Right cardiac atrium (tissue), 5 donors: ENCODE data around the gene GIGYF2. TPM values are rescaled to one million over a fixed set of nuclear protein-coding genes. Genes with fewer than 3 reads are reported as not detected.
"Not testable (repeated sequence)": the region's sequence is repeated elsewhere in the genome, so short reads cannot be mapped to it uniquely, and the experiment has no call there.

Source experiments
- ATAC-seq, 2 donors: fragments of 200-7000 bp; cut with Tn5 transposase; one replicate each; pipeline versions ENCODE4 v1.8.0 to v1.9.1; 2020; ENCODE audit warnings: moderate library complexity in 2 of 2, mild to moderate bottlenecking in 1 of 2
- DNase-seq, 3 donors: peaks; one replicate each; pipeline ENCODE4 v3.0.0-alpha.2; 2020
- H3K27ac ChIP-seq: one replicate; pipeline ENCODE4 v1.5.1; 2013; ENCODE audit warnings: mild to moderate bottlenecking, low read length, control low read depth, moderate library complexity
- H3K27me3 ChIP-seq: one replicate; pipeline ENCODE4 v1.6.1; 2013; ENCODE audit not compliant: control insufficient read depth, insufficient read depth
- H3K4me1 ChIP-seq: one replicate; pipeline ENCODE4 v1.6.1; 2013; ENCODE audit warnings: low read length; ENCODE audit not compliant: control insufficient read depth, insufficient read depth
- H3K4me3 ChIP-seq: one replicate; pipeline ENCODE4 v1.5.1; 2013; ENCODE audit warnings: low read length, control low read depth
- H3K9me3 ChIP-seq: one replicate; pipeline ENCODE4 v1.6.1; 2013; ENCODE audit warnings: low read length; ENCODE audit not compliant: control insufficient read depth
- WGBS: extraction: QIAGEN DNeasy Blood & Tissue Kit; methylation state at CpG from one replicate; pipeline ENCODE4 v1.1.7; 2013; 5-methylcytosine and 5-hydroxymethylcytosine counted together
- intact Hi-C, 4 donors: fragments of 100-400 bp; cut with DNase I; formaldehyde crosslinking; loops; one replicate each; pipeline versions ENCODE4 v1.11.0 to v1.14.0; 2022 to 2023
- polyA plus RNA-seq: library from polyadenylated mRNA; stranded (reverse); fragments of 200-250 nt; gene quantifications from one replicate; pipeline ENCODE4 v1.2.3, GENCODE V29; 2013
- total RNA-seq, 4 donors: library from RNA; stranded (reverse); fragmentation: NEBNext Ultra II Directional; extraction: Animal tissue kit (Norgen Biotek cat#: 25700); gene quantifications; one replicate each; pipeline ENCODE4 v1.2.1, GENCODE V29; 2021
- donor health status: healthy with polysubstance abuse.
- donor health status: DM: no; HTN: yes; CAD: no.
- donor health status: DM: no; HTN: no; CAD: no.
- donor health status: DM: no; HTN: yes; CAD: no; lungs with severe emphysema.
- donor health status: DM: yes; HTN: yes; CAD: no.

Gene GIGYF2
- total and polyA plus RNA-seq, 5 donors: 21.6 to 68.2 (median 61.3) TPM

DNA sequence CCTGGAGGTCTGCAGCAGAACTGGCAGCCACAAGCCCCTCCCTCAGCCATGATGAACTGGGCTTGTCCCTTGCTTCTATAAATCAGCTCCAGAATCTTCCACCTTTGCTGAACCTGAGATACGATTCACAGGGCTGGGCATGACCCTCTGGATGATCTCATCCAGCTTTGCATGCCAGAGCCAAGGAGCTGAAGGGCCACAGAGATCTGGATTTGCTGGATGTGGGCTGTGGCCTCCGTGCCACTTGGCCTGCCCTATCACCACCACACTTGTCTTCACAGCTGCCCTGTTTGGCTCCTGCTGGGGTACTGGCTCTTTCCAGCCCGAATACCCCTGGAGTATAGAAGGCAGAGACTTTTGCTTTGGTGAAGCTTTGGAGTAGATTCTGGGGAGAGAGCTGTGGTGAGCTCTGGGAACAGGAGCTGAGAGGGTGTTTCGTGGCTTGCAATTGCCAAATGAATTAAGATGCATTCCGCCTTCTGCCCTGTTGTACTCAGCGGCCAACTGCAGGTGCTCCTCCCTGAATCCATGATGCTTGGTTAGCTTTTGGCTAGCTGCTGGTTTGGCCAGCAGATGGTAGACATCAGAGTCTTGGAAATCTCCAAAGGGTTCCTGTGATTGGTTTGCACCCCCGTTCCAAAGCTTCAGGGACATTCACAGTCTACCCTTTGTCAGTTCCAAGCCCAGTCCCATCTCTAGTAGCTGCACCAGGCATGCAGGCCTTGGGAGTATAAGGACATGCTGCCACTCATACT, 30.9 kb upstream of the GIGYF2 start:
- DNase-seq (no peak), ATAC-seq (no peak)
- intact Hi-C loops: loop anchor here in 3 of 4 donors (10.0 kb wide), 2 partner anchors 51 to 61 kb away; no protein-coding TSS in a partner anchor
- WGBS: 66% methylated on average over 7 of the region's 7 CpGs
- H3K9me3 ChIP-seq: no peaks in the 10 kb centered on the region
- no peaks in the 10 kb centered on the region for H3K4me1 ChIP-seq
- no peak overlapping the region for H3K4me3 ChIP-seq
- no peak overlapping the region for H3K27ac ChIP-seq
- H3K27me3 ChIP-seq: no peaks in the 10 kb centered on the region

DNA sequence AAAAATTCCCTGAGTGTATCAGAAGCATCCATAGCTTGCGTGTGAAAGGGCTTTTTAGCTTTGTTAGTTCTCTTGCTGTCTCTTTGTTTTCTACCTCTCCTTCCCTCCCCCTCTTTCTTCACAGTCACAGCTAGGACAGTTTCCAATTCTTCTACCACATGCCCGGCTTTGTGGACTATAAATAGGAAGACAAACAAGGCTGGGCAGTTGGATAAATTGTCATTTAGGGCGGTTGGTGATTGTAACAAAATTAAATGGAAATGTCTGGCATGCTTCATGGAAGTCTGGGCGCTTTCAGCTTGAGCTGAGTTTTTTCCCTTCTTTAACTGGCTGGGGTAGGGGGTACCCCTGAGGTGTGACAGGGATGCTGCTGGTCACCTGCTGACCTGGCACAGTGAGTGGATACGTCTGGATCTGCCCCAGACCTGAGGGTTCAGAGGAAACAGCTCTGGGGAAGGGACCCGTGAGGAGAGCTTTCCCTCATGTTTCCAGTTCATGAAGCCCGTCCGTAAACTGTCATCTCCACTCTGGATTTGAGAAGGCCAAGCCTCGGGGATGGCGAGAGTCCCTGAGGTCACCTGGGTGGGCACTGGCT, 29.0 kb upstream of the GIGYF2 start:
- peaks cover 4% of the 10 kb centered on the region for H3K4me1 ChIP-seq
- H3K4me3 ChIP-seq: no peak overlapping the region
- peak overlapping the region; percentile 36 for H3K27ac ChIP-seq
- no peaks in the 10 kb centered on the region for H3K9me3 ChIP-seq
- no peak for DNase-seq
- WGBS: 77% methylated on average over 10 of the region's 10 CpGs
- intact Hi-C loops: loop anchor here in 3 of 4 donors (10.0 kb wide), 2 partner anchors 53 to 63 kb away; no protein-coding TSS in a partner anchor
- peak; percentile 30 to 67 for ATAC-seq
- no peaks in the 10 kb centered on the region for H3K27me3 ChIP-seq

DNA sequence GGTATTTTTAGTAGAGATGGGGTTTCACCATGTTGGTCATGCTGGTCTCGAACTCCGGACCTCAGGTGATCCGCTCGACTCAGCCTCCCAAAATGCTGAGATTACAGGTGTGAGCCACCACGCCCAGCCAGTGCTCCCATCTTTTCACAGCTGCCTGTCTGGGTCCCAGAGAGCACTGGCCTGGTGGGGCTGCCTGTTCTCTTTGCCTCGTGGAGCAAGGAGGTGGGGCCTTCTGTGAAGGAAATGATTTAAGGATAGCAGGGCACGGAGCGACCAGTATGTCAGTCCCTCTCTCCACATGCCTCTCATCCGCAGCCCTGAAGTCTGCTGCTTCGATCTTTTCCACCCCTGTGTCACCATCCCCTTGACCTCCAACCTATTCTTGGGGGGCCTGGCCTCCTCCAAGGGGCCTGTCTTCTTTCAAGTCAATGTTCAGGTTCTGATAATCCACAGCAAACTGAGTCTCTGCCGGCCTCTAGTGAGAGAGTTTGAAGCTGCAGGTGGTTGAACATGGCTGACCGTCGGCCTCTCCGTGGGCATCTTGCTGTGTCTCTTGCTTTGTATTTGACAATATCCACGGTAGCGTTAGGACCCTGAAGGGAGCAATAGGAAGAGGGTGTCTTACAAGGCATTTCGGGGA, 28.2 kb upstream of the GIGYF2 start:
- Histone ChIP-seq H3K4me1 (peaks cover 4% of the 10 kb centered on the region), H3K27ac (no peak overlapping the region)
- WGBS: 52% methylated on average over 17 of the region's 17 CpGs

GRCh38 chr2:232672588-232672987, 24.5 kb upstream of the GIGYF2 start:
- WGBS: 84% methylated on average over 1 of the region's 1 CpG
- H3K27me3 ChIP-seq: no peaks in the 10 kb centered on the region
- ATAC-seq: no peak

More for the DNA sequence above, 28.2 kb upstream of the GIGYF2 start:
- Histone ChIP-seq H3K4me3 (no peak overlapping the region), H3K9me3 (no peaks in the 10 kb centered on the region), H3K27me3 (no peaks in the 10 kb centered on the region)
- ATAC-seq (peak; percentile 49 to 66), DNase-seq (peak in 1 of 3 donors; percentile 58)
- intact Hi-C loops: loop anchor here in 3 of 4 donors (10.0 kb wide), 2 partner anchors 54 to 64 kb away; no protein-coding TSS in a partner anchor

DNA sequence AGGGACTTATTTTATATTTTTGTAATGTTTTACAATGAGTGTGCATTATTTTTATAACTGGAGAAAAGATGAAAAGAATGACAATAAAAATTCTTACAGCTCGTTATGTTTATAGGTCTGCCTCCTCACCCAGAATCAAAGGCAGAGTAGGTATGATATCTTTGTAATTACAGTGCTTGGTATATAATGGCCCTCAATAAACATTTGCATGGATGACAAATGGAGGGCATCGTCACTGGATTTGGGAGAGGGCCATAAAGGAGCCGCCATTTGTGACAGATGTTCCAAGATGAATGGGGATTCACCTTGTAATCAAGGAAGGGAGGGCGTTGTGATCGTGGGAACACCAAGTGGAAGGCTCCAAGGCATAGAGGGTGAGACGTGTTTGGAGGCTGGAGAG, 22.6 kb upstream of the GIGYF2 start:
- no peak overlapping the region for H3K4me3 ChIP-seq
- H3K27ac ChIP-seq: no peak overlapping the region
- intact Hi-C loops: no loop called here
- DNase-seq: no peak
- no peaks in the 10 kb centered on the region for H3K27me3 ChIP-seq
- H3K9me3 ChIP-seq: no peaks in the 10 kb centered on the region
- ATAC-seq: no peak
- H3K4me1 ChIP-seq: peaks cover 4% of the 10 kb centered on the region
- WGBS: 84% methylated on average over 6 of the region's 6 CpGs

More at GRCh38 chr2:232672588-232672987, 24.5 kb upstream of the GIGYF2 start:
- intact Hi-C loops: no loop called here
- Histone ChIP-seq H3K4me3 (no peak overlapping the region), H3K9me3 (no peaks in the 10 kb centered on the region), H3K27ac (no peak overlapping the region), H3K4me1 (peaks cover 4% of the 10 kb centered on the region)
- no peak for DNase-seq

- DNase-seq (no peak), ATAC-seq (no peak)
- Histone ChIP-seq H3K27ac (no peak overlapping the region), H3K4me1 (peaks cover 4% of the 10 kb centered on the region), H3K9me3 (no peaks in the 10 kb centered on the region), H3K27me3 (no peaks in the 10 kb centered on the region), H3K4me3 (no peak overlapping the region)
- intact Hi-C loops: no loop called here
- 93% methylated on average over 10 of the region's 10 CpGs for WGBS
These were observed 21.8 kb upstream of the GIGYF2 start for GRCh38 chr2:232675381-232675780.

- intact Hi-C loops: no loop called here
- no peaks in the 10 kb centered on the region for H3K27me3 ChIP-seq
- ATAC-seq: no peak
- H3K9me3 ChIP-seq: no peaks in the 10 kb centered on the region
- no peak for DNase-seq
- WGBS: 88% methylated on average over 7 of the region's 7 CpGs
- no peak overlapping the region for H3K4me3 ChIP-seq
- no peaks in the 10 kb centered on the region for H3K4me1 ChIP-seq
- H3K27ac ChIP-seq: no peak overlapping the region
These were observed 17.1 kb upstream of the GIGYF2 start for GRCh38 chr2:232680006-232680405.

- no peak for DNase-seq
- Histone ChIP-seq H3K9me3 (no peaks in the 10 kb centered on the region), H3K27me3 (no peaks in the 10 kb centered on the region), H3K27ac (no peak overlapping the region), H3K4me3 (no peak overlapping the region), H3K4me1 (no peaks in the 10 kb centered on the region)
- intact Hi-C loops: no loop called here
- no peak for ATAC-seq
- WGBS: 77% methylated on average over 10 of the region's 10 CpGs
These were observed 15.6 kb upstream of the GIGYF2 start for GRCh38 chr2:232681527-232681926.

- Histone ChIP-seq H3K27me3 (no peaks in the 10 kb centered on the region), H3K27ac (no peak overlapping the region), H3K4me3 (no peak overlapping the region), H3K9me3 (no peaks in the 10 kb centered on the region), H3K4me1 (no peaks in the 10 kb centered on the region)
- WGBS: 24% methylated on average over 1 of the region's 1 CpG
- DNase-seq (no peak), ATAC-seq (no peak)
- intact Hi-C loops: no loop called here
These were observed 13.8 kb upstream of the GIGYF2 start for GRCh38 chr2:232683368-232683767.

GRCh38 chr2:232685391-232685790, 11.7 kb upstream of the GIGYF2 start:
- H3K27me3 ChIP-seq, H3K27ac ChIP-seq, H3K4me3 ChIP-seq, DNase-seq, ATAC-seq, intact Hi-C loops, H3K4me1 ChIP-seq, H3K9me3 ChIP-seq: not testable (repeated sequence)
- WGBS: 92% methylated on average over 6 of the region's 6 CpGs
